Nephron progenitor cell (in vitro differentiated cells): ENCODE measurements around the gene COL4A1.

ENCODE experiments used
- DNase-seq: peaks from one replicate; pipeline ENCODE4 v3.0.0; 2021
- H3K27ac Mint-ChIP-seq: 2 replicates; pipeline ENCODE4 v1.8.0; 2021; ENCODE audit warnings: mild to moderate bottlenecking, moderate library complexity, mixed read lengths
- H3K27me3 Mint-ChIP-seq: 2 replicates; pipeline ENCODE4 v1.8.0; 2021; ENCODE audit warnings: mild to moderate bottlenecking, low read depth, mixed read lengths; ENCODE audit not compliant: poor library complexity
- H3K36me3 Mint-ChIP-seq: 2 replicates; pipeline ENCODE4 v1.8.0; 2021; ENCODE audit warnings: low read depth, mixed read lengths
- H3K4me1 Mint-ChIP-seq: 2 replicates; pipeline ENCODE4 v1.8.0; 2021; ENCODE audit warnings: mixed read lengths
- H3K4me3 Mint-ChIP-seq: 2 replicates; pipeline ENCODE4 v1.8.0; 2021; ENCODE audit warnings: mild to moderate bottlenecking, moderate library complexity, mixed read lengths
- H3K9me3 Mint-ChIP-seq: 2 replicates; pipeline ENCODE4 v1.8.0; 2021; ENCODE audit warnings: mild to moderate bottlenecking, moderate library complexity, mixed read lengths
- TF ChIP-seq, protein P1 (sequence below): fragments of 200-600 bp; sonication (generic); IDR thresholded peaks from 2 replicates; pipeline ENCODE4 v1.5.0; 2021; ENCODE audit warnings: antibody characterized with exemption

The COL4A1 gene

DNA sequence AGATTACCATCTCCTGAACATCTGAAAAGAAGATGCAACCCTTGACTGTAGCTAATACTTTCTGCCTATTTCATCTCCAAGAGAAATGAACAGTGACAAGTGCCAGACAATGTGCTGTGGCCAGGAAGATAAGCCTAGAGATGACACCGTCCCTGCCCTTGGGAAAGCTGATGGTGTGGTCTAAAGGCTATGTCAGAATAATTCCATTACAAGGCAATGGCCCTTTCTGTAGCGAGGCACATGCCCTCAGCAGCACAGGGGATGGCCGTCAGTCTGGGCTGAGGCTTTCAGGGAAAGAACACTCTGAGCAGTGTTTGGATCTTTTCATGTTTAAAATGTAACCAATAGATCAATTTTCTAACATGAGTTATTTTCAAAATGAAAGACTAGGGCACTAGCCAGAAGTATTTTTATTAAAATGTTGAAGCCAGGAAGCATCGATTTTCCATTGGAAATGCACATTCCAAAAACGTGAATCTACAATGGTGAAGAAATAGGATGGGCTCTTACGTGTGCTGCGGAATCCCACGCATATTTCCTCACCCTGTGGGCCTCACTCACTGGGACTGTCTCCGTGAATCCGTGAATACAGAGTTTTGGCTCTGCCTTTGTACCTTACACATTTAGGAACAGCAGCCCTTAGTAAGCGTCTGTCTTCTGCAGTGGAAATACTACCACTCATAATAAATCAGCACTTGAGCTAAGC, 22.0 kb downstream of the COL4A1 start:
- DNase-seq = no peak
- Mint-ChIP-seq H3K4me1 (peaks cover 14% of the 10 kb centered on the region), H3K27ac (no peak overlapping the region), H3K27me3 (peaks cover 7% of the 10 kb centered on the region), H3K9me3 (no peaks in the 10 kb centered on the region), H3K36me3 (peaks cover 40% of the 10 kb centered on the region), H3K4me3 (no peak overlapping the region)
- TF ChIP-seq, protein P1, sequence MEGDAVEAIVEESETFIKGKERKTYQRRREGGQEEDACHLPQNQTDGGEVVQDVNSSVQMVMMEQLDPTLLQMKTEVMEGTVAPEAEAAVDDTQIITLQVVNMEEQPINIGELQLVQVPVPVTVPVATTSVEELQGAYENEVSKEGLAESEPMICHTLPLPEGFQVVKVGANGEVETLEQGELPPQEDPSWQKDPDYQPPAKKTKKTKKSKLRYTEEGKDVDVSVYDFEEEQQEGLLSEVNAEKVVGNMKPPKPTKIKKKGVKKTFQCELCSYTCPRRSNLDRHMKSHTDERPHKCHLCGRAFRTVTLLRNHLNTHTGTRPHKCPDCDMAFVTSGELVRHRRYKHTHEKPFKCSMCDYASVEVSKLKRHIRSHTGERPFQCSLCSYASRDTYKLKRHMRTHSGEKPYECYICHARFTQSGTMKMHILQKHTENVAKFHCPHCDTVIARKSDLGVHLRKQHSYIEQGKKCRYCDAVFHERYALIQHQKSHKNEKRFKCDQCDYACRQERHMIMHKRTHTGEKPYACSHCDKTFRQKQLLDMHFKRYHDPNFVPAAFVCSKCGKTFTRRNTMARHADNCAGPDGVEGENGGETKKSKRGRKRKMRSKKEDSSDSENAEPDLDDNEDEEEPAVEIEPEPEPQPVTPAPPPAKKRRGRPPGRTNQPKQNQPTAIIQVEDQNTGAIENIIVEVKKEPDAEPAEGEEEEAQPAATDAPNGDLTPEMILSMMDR = no peak

DNA sequence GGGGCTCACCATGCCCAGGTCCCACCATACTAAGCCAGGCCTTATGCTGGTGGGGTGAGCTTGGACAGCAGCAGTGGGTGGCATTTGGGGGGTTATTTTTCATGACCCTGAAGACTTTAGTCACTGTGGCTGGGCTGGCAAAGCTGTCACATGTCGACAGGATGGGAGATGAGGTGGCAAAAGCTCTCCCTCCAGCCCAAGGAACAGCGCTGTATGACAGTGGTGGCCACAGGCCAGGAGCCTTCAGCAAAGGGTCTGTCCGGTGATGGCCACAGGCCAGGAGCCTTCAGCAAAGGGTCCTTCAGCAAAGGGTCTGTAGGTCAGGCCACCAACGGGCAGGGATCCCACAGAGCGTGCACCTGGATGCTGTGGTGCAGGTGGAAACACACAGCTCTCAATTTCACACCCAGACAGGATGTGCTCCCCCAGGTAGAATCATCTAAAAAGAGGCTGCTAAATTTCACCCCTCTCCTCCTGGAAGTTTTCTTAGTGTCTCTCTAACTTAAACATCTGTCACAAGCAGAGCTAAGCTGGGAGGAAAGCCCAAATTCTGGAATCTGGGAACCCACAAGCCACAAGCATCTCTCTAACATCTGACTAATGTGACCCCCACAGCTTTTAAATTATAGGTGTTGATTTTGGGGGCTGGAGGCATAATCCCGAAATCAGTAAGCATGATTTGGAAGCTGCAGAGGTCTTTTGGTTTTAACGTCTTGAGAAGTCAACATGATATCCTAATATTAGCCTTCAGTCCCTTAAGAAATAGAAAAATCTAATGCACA, 23.0 kb downstream of the COL4A1 start:
- TF ChIP-seq, protein P1 = no peak
- Mint-ChIP-seq H3K36me3 (peaks cover 30% of the 10 kb centered on the region), H3K9me3 (no peaks in the 10 kb centered on the region), H3K27me3 (peaks cover 7% of the 10 kb centered on the region), H3K4me1 (peaks cover 10% of the 10 kb centered on the region), H3K27ac (no peak overlapping the region), H3K4me3 (no peak overlapping the region)
- no peak for DNase-seq

DNA sequence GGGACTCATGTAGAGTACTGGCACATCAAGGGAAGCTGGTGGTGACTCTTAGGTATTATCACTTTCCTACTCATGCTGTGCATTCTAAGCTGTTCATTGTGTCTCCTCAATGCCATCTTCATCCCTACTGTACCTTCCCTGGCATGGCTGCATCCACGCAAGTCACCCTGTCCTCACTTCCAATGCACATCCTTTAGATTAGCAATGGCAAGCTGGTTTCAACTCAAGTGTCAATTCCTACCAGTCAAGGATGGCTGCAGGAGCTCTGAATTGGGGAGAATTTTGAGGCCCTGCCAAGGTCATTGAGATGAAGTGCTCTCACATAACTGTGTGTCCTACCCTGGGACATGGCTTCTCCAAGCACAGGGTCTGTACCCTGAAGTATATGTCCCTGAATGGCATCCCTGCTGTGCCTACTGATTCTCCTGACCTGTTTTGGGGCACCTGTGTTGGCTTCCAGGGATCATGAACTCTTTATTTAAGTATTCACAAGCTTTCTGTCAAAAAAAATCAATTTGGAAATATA, 24.6 kb downstream of the COL4A1 start:
- H3K4me1 Mint-ChIP-seq = peaks cover 8% of the 10 kb centered on the region
- peaks cover 7% of the 10 kb centered on the region for H3K27me3 Mint-ChIP-seq
- H3K9me3 Mint-ChIP-seq = no peaks in the 10 kb centered on the region
- no peak overlapping the region for H3K4me3 Mint-ChIP-seq
- no peak overlapping the region for H3K27ac Mint-ChIP-seq
- TF ChIP-seq, protein P1 = no peak
- peaks cover 18% of the 10 kb centered on the region for H3K36me3 Mint-ChIP-seq
- DNase-seq = no peak

DNA sequence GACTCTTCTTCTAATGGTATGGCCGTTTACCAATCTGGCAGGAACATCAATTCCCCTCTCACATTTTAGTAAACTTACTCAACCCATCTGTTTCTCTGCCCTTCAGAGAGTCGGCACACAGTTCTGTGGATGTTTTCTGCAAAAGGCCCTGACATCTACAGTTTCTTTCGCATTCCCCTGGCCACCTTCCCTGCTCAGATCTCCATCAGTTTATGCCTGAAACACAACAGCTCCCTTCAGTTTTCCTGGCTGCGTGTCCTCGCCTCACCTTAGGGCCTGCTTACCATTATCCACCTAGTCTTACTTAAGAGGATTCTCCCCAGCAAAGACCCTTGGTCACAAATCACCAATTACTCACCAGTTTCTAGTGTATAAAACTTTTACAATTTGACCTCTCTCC, 25.2 kb downstream of the COL4A1 start:
- Mint-ChIP-seq H3K9me3 (no peaks in the 10 kb centered on the region), H3K27me3 (peaks cover 7% of the 10 kb centered on the region), H3K27ac (no peak overlapping the region), H3K36me3 (peaks cover 16% of the 10 kb centered on the region), H3K4me3 (no peak overlapping the region), H3K4me1 (peaks cover 1% of the 10 kb centered on the region)
- no peak for DNase-seq
- TF ChIP-seq, protein P1 = no peak

DNA sequence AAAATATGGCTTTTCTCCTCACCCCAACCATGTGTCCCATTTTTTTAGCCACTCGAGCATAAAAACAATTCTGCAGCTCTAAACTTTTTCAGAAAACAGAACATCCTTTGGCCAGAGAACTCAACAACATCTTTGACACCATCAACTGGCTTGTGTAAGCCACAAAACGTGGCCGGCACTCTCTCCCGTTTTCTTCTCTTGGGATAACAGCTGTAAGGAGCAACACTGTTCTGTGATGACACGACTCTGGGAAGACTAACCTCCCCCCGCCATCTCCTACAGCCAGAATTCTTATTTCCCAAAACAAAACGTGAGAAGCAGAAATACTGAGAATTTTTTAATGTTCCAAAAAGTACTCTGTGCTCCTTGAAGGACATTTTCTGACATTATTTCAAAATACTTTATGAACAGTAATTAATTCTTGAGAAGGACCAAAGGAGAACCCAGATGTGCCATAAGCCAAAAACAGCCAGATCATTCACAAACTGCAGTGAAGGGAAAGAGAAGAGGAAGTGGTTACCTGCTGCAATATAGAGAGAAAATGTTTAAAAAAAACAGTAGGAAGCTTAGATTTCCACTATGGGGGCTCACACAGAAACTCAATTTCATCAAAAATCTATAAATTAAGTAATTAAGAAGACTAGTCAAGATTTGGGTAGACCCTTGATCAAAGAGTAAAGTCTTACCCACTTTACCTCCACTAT, 25.8 kb downstream of the COL4A1 start:
- Mint-ChIP-seq H3K4me1 (no peaks in the 10 kb centered on the region), H3K27ac (no peak overlapping the region), H3K27me3 (peaks cover 7% of the 10 kb centered on the region), H3K36me3 (peaks cover 18% of the 10 kb centered on the region), H3K9me3 (no peaks in the 10 kb centered on the region), H3K4me3 (no peak overlapping the region)
- DNase-seq = no peak
- TF ChIP-seq, protein P1 = no peak
